GM06990 (cell line): Measurements from ENCODE around the gene WNT11.
A peak's percentile ranks its signal among the peaks of the same experiment; 100 is the strongest.

ENCODE experiments used
- DNase-seq: peaks from one replicate; pipeline ENCODE4 v3.0.0-alpha.2; 2011; ENCODE audit not compliant: insufficient read length; ENCODE audit errors: extremely low read depth
- H3K27me3 ChIP-seq: replicated peaks from 2 replicates; pipeline ENCODE4 v1.6.0; 2011; ENCODE audit warnings: low read length; ENCODE audit not compliant: control insufficient read depth, insufficient read depth
- H3K36me3 ChIP-seq: 2 replicates; pipeline ENCODE4 v1.5.1; 2011; ENCODE audit warnings: low read length; ENCODE audit not compliant: control insufficient read depth, insufficient read depth
- H3K4me3 ChIP-seq: replicated peaks from 2 replicates; pipeline ENCODE4 v1.5.1; 2011; ENCODE audit warnings: low read depth, mild to moderate bottlenecking, control low read depth, low read length
- CTCF ChIP-seq: IDR thresholded peaks from 2 replicates; pipeline ENCODE4 v1.5.1; 2011; ENCODE audit warnings: low read length, control low read depth, mild to moderate bottlenecking, inconsistent platforms; ENCODE audit not compliant: insufficient read depth, poor library complexity, severe bottlenecking

The WNT11 gene

GRCh38 chr11:76234021-76234415 lies 27.7 kb upstream of the WNT11 start:
- H3K27me3 ChIP-seq, result no peaks in the 10 kb centered on the region; the same call in 1 of the 2 replicates
- H3K36me3 ChIP-seq, result no peaks in the 10 kb centered on the region
- H3K4me3 ChIP-seq, result peak overlapping the region; percentile 74; the same call in 1 of the 2 replicates
- TF ChIP-seq CTCF, result no peak
- DNase-seq, result peak; percentile 58

DNA sequence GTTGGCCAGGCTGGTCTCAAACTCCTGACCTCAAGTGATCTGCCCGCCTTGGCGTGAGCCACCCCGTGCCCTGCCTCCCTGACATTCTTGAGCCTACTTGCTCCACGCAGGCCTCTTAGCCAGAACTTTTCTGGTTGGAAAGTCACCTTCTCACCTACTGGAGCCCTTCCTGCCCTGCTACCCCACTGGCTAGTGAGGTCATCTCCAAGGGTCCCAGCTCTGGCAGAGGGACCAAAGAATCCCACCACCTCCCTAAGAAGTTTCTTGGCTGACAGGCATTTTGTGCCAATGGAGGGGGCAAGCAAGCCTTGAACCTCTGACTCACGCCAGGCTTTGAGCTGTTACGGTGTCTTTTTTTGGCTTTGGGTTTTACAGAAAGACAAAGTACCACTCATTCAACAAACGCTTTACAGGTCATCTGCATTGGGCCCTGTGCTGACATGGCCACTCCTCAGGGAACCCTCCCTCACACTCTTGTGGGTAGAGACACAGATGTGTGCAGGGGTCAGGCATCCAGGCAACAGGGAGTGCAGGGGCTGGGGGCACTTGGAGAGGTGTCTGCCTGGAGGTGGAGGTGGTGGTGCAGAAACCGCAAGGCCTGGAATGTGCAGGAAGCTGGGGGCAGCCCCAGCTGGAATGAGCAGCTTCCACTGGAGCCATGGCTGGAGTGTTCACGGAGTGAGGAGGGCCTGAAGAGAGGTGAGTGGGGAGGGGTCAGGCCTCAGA lies 27.1 kb upstream of the WNT11 start:
- DNase-seq, result no peak
- TF ChIP-seq CTCF, result no peak
- no peaks in the 10 kb centered on the region for H3K36me3 ChIP-seq
- no peak overlapping the region for H3K4me3 ChIP-seq
- no peaks in the 10 kb centered on the region; the same call in 1 of the 2 replicates for H3K27me3 ChIP-seq

- Histone ChIP-seq H3K27me3 (no peaks in the 10 kb centered on the region; the same call in 1 of the 2 replicates), H3K36me3 (no peaks in the 10 kb centered on the region), H3K4me3 (no peak overlapping the region)
- TF ChIP-seq CTCF, result no peak
- DNase-seq, result peak; percentile 47
Measured at GRCh38 chr11:76232026-76232665, 25.8 kb upstream of the WNT11 start.

DNA sequence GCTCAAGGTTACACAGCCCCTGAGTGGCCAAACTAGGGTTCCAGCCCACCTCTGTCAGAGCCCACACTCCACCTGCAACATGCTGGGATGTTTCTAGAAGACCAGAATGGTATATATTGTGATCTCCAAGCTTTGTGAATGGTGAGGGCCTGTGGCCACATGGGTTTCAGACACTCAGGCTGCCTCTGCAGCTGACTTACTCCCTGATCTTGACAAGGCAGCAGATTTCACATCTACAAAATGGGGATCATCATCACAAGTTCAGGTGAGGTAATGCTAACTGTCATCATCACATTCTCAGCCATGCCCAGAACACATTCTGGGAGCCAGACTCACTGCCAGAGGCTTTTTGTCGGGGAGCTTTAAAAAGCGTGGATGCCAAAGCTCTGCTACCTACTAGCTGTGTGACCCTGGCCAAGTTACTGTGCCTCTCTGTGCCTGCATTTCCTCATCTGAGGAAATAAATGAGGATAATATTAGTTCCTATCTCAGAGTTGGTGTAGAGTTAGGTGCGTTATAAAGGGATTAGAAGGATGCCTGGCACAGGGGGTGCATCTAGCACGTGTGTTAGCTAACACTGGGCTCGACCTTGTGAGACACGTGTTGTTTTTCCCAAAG lies 24.9 kb upstream of the WNT11 start:
- Histone ChIP-seq H3K27me3 (no peaks in the 10 kb centered on the region; the same call in 1 of the 2 replicates), H3K36me3 (no peaks in the 10 kb centered on the region), H3K4me3 (no peak overlapping the region)
- no peak for DNase-seq
- TF ChIP-seq CTCF, result no peak

GRCh38 chr11:76230392-76230791 lies 24.1 kb upstream of the WNT11 start:
- no peak for DNase-seq
- H3K36me3 ChIP-seq, result no peaks in the 10 kb centered on the region
- no peaks in the 10 kb centered on the region; the same call in 1 of the 2 replicates for H3K27me3 ChIP-seq
- TF ChIP-seq CTCF, result no peak
- no peak overlapping the region for H3K4me3 ChIP-seq
